Measurements from ENCODE around the gene SIX3.

- TF ChIP-seq GATA2 (IDR thresholded peaks at IDR 0.05; ENCODE audit: low read depth, low read length) = no peak
- no peak for TF ChIP-seq GATA3 (IDR thresholded peaks at IDR 0.05; ENCODE audit: low read depth, low read length)
These were observed 14.3 kb downstream of the SIX3 start for GRCh38 chr2:44955593-44956392.
